Smooth muscle cell (in vitro differentiated cells): Measurements from ENCODE around the gene PTPRK. TPM values are rescaled to one million over a fixed set of nuclear protein-coding genes. Genes with fewer than 3 reads are reported as not detected.

Source experiments
- DNase-seq: peaks from one replicate; lab custom pipeline; 2025; ENCODE audit not compliant: unreplicated experiment; lab: John Stamatoyannopoulos, UW
- H2AFZ ChIP-seq: fragments of 200-600 bp; sonication (generic); 2 replicates; pipeline ENCODE4 v1.6.0; 2016; ENCODE audit warnings: antibody characterized with exemption, low read depth, mild to moderate bottlenecking
- H3F3A ChIP-seq: fragments of 200-600 bp; sonication (generic); 2 replicates; pipeline ENCODE4 v1.6.0; 2017; ENCODE audit warnings: antibody characterized with exemption, low read depth
- H3K27ac ChIP-seq: fragments of 200-600 bp; sonication (generic); 2 replicates; pipeline ENCODE4 v1.5.1; 2016; ENCODE audit warnings: low read depth, mild to moderate bottlenecking
- H3K27me3 ChIP-seq: fragments of 200-600 bp; sonication (generic); 2 replicates; pipeline ENCODE4 v1.6.1; 2016; ENCODE audit warnings: low read depth, mild to moderate bottlenecking
- H3K36me3 ChIP-seq: fragments of 200-600 bp; sonication (generic); 2 replicates; pipeline ENCODE4 v1.5.1; 2016; ENCODE audit warnings: low read depth
- H3K4me1 ChIP-seq: fragments of 200-600 bp; sonication (generic); 2 replicates; pipeline ENCODE4 v1.5.1; 2016; ENCODE audit warnings: low read depth
- H3K4me2 ChIP-seq: fragments of 200-600 bp; sonication (generic); 2 replicates; pipeline ENCODE4 v1.6.0; 2016; ENCODE audit warnings: mild to moderate bottlenecking
- H3K4me3 ChIP-seq: fragments of 200-600 bp; sonication (generic); 2 replicates; pipeline ENCODE4 v1.5.1; 2016; ENCODE audit warnings: mild to moderate bottlenecking
- H3K79me2 ChIP-seq: fragments of 200-600 bp; sonication (generic); 2 replicates; pipeline ENCODE4 v1.6.0; 2016; ENCODE audit warnings: low read depth, mild to moderate bottlenecking
- H3K9ac ChIP-seq: fragments of 200-600 bp; sonication (generic); 2 replicates; pipeline ENCODE4 v1.6.0; 2016; ENCODE audit warnings: low read depth
- H3K9me3 ChIP-seq: fragments of 200-600 bp; sonication (generic); replicated peaks from 2 replicates; pipeline ENCODE4 v1.5.1; 2016; ENCODE audit warnings: low read depth
- H4K20me1 ChIP-seq: fragments of 200-600 bp; sonication (generic); 2 replicates; pipeline ENCODE4 v1.6.0; 2016; ENCODE audit warnings: low read depth
- CTCF ChIP-seq: fragments of 200-600 bp; sonication (generic); IDR thresholded peaks from 2 replicates; pipeline ENCODE4 v1.5.1; 2017; ENCODE audit warnings: borderline replicate concordance, mild to moderate bottlenecking, antibody characterized with exemption; ENCODE audit not compliant: insufficient read depth, poor library complexity, severe bottlenecking
- WGBS: methylation state at CpG from one replicate; pipeline ENCODE4 v1.1.7; 2016; ENCODE audit warnings: low lambda C conversion rate; 5-methylcytosine and 5-hydroxymethylcytosine counted together
- polyA plus RNA-seq: library from polyadenylated mRNA; unstranded; fragments of >200 nt; fragmentation: Nextera tagmentation; extraction: Ambion mirVana; gene quantifications from 2 replicates; pipeline ENCODE4 v1.2.1, GENCODE V29; 2016
- total RNA-seq: library from RNA; depleted of rRNA; stranded (reverse); fragments of >200 nt; gene quantifications from 2 replicates; pipeline ENCODE4 v1.2.3, GENCODE V29; 2014

PTPRK gene
- total and polyA plus RNA-seq, 2 experiments from 2014 or later: 21.7 to 50.4 TPM

GRCh38 chr6:127937102-127937501 lies 583.3 kb downstream of the PTPRK start:
- no peaks in the 10 kb centered on the region for H3K9me3 ChIP-seq
- no peaks in the 10 kb centered on the region for H3F3A ChIP-seq
- H4K20me1 ChIP-seq: no peaks in the 10 kb centered on the region
- no peak for TF ChIP-seq CTCF
- no peak overlapping the region for H3K4me3 ChIP-seq
- H3K4me1 ChIP-seq: peaks cover 11% of the 10 kb centered on the region
- no peaks in the 10 kb centered on the region for H3K36me3 ChIP-seq
- no peak overlapping the region for H3K27ac ChIP-seq
- no peak overlapping the region for H2AFZ ChIP-seq
- no peak overlapping the region for H3K4me2 ChIP-seq
- no peaks in the 10 kb centered on the region for H3K27me3 ChIP-seq
- no peaks in the 10 kb centered on the region for H3K79me2 ChIP-seq
- DNase-seq: no peak
- no peak overlapping the region for H3K9ac ChIP-seq
- 88% methylated on average over 2 of the region's 2 CpGs for WGBS

DNA sequence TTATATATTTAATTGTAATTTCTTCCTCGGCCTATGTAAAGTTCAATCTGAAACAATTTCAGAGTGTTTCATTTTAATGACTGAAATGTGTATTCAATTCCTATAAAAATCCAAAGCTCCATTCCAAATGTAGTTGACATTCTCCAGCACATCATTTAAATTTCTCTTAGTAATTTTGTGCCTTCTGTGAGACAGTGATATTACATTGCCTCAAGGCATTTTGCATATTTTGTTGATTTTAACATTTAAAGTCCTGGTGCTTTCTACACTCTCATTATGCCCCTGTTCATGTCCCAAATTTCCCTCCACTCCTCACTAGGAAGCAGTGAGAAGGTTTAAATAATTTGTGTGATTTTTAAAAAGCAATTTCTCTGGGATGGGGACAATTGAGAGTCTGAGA lies 585.4 kb downstream of the PTPRK start:
- Histone ChIP-seq H3K27me3 (no peaks in the 10 kb centered on the region), H3K9me3 (no peaks in the 10 kb centered on the region), H3K4me3 (no peak overlapping the region), H3K4me1 (peaks cover 11% of the 10 kb centered on the region), H3K4me2 (no peak overlapping the region), H3K79me2 (no peaks in the 10 kb centered on the region), H3K36me3 (no peaks in the 10 kb centered on the region), H3K9ac (no peak overlapping the region), H4K20me1 (no peaks in the 10 kb centered on the region), H3K27ac (no peak overlapping the region), H3F3A (no peaks in the 10 kb centered on the region), H2AFZ (no peak overlapping the region)
- WGBS: 96% methylated on average over 1 of the region's 1 CpG
- no peak for TF ChIP-seq CTCF
- DNase-seq: no peak

DNA sequence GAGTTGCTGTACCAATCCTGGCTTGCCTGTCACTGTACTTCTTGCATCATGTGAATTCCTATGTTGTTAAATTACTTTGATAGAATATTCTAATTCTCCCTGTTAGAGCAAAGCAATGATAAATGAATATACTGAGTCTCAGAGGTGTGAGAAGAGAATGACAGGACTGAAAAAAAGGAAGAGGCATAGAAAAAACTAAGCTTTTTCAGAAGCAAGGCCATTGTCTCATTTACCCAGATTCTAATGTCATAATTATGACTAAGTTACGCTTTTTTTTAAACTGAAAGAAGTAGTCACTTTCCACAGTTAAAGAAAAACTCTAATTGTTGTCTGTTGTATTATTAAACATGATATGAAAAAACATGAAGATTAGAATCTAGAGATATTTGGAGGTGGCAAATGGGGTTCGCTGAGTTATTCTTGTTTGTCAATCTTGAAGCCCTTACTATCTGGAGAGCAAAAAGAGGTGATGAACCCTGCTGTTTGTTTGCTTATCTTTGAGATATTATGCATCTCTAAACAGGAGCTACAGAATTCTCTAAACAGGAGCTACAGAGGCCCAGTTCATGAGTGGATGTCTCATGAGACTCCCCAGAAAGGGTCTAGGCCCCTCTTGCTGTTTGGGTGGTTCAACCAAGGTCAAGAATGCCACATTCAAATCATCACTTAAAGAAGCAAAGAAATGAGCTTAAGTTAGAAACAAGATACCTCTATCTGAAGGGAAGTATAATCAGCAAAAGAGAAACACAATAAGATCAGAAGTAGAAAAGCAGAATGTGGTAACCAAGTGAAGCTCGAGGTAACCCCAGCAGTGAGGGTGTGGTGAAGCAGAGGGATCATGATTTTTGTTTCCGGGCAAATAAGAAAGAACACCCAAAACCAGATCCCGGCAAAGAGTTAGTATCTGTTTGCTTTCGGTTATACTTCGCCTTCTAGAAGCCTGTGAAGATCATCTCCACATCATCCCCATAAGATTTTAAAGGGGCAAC lies 586.3 kb downstream of the PTPRK start:
- H3K79me2 ChIP-seq: no peaks in the 10 kb centered on the region
- H3K27me3 ChIP-seq: no peaks in the 10 kb centered on the region
- H3K4me3 ChIP-seq: no peak overlapping the region
- H4K20me1 ChIP-seq: no peaks in the 10 kb centered on the region
- TF ChIP-seq CTCF: no peak
- H3K4me1 ChIP-seq: peaks cover 3% of the 10 kb centered on the region
- no peaks in the 10 kb centered on the region for H3K36me3 ChIP-seq
- no peaks in the 10 kb centered on the region for H3F3A ChIP-seq
- no peak for DNase-seq
- no peak overlapping the region for H3K4me2 ChIP-seq
- no peaks in the 10 kb centered on the region for H3K9me3 ChIP-seq
- no peak overlapping the region for H3K9ac ChIP-seq
- WGBS: 96% methylated on average over 7 of the region's 7 CpGs
- no peak overlapping the region for H3K27ac ChIP-seq
- no peak overlapping the region for H2AFZ ChIP-seq
